Pulmonary artery endothelial cell (primary cell): ENCODE data around the gene CAPN7. TPM values are rescaled to one million over a fixed set of nuclear protein-coding genes. Genes with fewer than 3 reads are reported as not detected.

Experiments used
- DNase-seq: peaks from one replicate; pipeline ENCODE4 v3.0.0-alpha.2; 2011; ENCODE audit warnings: low read depth, low spot score
- total RNA-seq: library from RNA; depleted of rRNA; stranded (reverse); fragments of >200 nt; gene quantifications from 2 replicates; pipeline ENCODE4 v1.2.3, GENCODE V29; 2014

The CAPN7 gene
- total RNA-seq, 1 donor from 2014 or later: 21.2 TPM

GRCh38 chr3:15246186-15246585, 40.1 kb downstream of the CAPN7 start:
- no peak for DNase-seq

DNA sequence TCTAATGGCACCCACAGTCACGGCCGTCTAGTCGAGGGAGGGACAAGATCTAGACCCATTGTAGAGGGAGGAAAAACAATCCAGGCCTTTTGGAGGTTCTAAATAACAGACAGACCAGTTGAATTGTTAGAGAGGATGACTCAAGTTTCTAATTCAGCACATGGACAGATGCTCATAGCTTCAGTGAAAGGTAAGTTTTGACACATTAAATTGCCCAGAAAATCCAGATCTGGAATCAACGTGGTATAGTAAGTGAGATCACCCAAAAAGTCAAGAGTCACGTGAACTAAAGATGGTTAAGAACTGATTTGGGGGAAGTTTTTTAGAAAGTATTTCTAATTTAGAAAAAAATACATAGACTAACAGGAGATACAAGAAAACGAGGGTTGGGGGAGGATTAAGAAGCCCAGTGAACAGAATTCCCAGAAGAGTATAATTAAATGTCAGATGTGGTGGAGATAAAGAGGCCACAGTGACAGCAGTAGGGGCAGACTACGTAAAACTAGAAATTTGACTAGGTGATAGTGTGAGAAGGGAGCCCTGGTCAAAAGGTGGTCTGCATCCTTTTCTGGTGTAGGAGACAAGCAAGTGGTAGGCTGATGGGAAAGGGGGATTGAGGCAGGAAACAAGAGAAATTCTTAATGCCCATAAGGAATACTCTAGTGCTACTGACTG, 47.1 kb downstream of the CAPN7 start:
- DNase-seq: no peak

GRCh38 chr3:15255215-15255614, 49.2 kb downstream of the CAPN7 start:
- no peak for DNase-seq

GRCh38 chr3:15256861-15257341, 50.9 kb downstream of the CAPN7 start:
- no peak for DNase-seq

DNA sequence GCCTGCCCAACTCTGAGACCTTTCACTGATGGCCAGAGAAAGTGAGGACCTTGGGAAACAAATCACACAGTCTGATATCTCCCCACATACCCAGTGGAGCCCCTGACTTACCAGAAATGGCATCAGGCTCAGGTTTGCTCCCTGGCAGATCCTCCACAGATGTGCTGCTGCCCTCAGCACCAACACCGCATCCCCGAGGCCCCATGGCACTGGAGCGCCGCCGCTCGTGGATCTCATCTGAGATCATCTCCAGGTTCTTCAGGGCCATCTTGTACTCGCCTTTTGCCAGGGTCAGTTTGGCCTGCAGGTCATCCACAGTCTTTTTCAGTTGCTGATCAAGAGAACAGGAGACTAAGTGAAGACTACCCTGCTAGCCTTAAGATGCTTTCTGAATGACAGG, 52.7 kb downstream of the CAPN7 start:
- no peak for DNase-seq

- DNase-seq: no peak
Measured at GRCh38 chr3:15260531-15260930, 54.5 kb downstream of the CAPN7 start.

DNA sequence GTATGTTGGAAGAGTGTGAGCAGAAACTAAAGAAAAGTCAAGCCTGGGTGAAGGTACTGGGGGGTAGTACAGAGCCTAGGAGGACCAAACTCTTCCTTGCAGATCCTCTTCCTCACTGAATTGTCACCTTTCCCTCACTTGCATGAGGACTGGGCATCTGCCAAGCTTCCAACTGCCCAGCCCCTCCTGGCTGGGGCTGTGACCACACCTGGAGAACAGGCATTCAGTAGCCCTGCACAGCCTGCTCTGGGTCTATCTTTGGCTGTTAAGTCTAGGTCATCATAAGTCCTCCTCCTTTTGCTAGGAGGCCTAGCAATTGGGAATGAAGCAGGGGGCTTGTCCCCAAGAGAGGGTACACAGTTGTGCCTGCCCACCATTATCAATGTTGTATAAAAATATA, 55.2 kb downstream of the CAPN7 start:
- DNase-seq: no peak

- DNase-seq: no peak
Measured at GRCh38 chr3:15262021-15262420, 56.0 kb downstream of the CAPN7 start.

GRCh38 chr3:15263120-15263519, 57.1 kb downstream of the CAPN7 start:
- DNase-seq: no peak

DNA sequence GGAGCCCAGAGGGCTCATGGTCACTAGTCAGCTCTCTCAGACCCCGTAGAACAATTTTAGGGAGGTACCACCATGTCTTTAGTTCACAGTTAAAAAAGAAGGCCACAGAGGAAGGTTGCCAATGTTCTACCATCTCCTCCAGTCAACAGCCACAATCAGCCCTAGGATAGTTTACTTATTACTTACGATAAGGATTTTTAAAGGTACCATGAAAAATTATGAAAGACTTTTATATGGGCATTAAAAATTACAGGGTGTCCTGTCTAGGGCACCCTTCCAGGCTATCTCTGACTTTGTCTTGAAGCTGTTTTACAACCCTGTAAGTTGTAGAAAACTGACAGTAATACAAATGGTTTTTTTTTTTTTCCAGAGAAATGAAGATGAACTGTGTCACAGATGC, 57.9 kb downstream of the CAPN7 start:
- no peak for DNase-seq

- DNase-seq: no peak
Measured at GRCh38 chr3:15264486-15264885, 58.4 kb downstream of the CAPN7 start.

DNA sequence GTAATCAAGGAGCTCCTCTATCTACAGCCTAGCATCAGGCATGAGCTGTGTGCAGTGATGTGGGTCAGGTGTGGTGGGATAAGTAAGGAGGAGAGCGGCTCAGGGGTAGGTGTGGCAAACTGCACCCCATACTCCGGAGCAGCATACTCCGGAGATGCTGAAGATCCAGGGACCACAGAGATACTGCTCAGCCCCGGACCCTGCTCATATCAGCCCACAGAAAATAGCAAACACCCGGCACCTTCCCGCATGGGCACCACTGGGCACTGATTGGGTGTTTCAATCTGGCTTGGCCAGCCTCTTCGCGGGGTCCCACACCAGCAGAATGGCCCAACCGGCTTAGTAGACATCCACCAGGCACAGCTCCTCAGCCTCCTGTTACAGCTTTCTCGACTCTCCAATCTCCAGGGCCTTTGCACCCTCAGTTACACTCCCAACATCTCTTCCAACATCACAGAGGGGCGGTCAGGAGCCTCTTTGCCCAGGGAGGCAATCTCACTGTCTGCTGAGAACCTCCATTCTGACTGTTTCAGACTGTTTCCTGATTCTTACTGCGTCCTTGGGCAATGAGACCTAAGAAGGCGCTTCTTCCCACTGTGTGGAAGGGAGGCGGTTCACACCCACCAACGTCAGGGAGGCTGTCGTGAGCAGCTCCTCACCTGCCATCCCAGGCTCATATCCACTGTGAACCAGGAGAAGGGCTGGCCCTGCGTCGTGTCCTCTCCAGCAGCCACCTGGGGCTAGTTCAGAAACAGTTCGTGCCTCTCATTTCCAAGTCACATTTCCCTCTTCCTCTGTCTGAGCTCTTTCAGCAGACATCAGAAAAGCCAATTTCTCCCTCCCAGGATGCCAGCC, 59.8 kb downstream of the CAPN7 start:
- no peak for DNase-seq

GRCh38 chr3:15266510-15267376, 60.7 kb downstream of the CAPN7 start:
- no peak for DNase-seq

GRCh38 chr3:15267502-15267901, 61.5 kb downstream of the CAPN7 start:
- DNase-seq: no peak

DNA sequence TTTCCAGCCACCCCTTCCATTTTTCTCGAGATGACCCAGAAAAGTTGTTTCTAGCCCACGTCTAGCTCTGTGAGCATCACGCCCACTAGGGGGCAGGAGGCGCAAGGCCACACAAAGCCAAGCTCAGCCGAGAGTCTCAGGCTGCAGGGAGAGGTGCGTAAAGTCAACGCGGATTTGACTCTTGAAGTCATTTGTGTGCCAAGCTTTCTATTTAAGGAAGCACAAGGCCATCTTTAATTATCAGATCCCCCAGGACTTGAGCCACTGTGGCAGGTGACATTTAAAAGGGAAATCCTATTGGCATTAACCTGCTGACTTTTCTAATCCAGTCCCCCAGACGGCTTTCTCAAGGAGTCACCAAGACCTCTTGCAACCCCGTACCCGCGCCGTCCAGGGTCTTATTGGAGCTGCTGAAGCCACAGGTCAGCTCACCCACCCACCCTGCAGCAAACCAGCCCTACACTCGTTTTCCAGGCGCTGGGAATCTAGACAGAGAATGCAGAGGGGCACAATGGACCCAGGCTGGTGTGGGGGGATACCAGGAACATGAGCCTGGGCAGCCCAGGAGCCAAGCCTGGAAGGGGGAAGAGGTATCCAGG, 62.1 kb downstream of the CAPN7 start:
- DNase-seq: peak; percentile 64

GRCh38 chr3:15269091-15269989, 63.3 kb downstream of the CAPN7 start:
- peak; percentile 78 for DNase-seq

DNA sequence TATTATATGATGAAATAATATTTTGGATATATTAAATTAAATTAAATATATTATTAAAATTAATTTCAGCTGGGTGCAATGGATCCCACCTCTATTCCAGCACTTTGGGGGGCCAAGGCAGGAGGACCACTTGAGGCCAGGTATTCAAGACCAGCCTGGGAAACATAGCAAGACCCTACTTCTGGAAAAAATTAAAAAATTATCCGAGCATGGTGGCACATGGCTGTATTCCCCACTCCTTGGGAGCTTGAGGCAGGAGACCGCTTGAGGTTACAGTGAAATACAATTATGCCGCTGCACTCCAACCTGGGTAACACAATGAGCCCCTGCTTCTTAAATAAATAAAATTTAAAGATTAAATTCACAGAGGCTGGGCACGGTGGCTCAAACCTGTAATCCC, 65.0 kb downstream of the CAPN7 start:
- no peak for DNase-seq

- DNase-seq: no peak
Measured at GRCh38 chr3:15271785-15272381, 65.8 kb downstream of the CAPN7 start.

GRCh38 chr3:15272426-15273196, 66.6 kb downstream of the CAPN7 start:
- DNase-seq: no peak
